Measurements from ENCODE around the gene ATP8B4. TPM values are rescaled to one million over a fixed set of nuclear protein-coding genes. Genes with fewer than 3 reads are reported as not detected.

Gene ATP8B4
- total and polyA plus RNA-seq, 10 of the 15 experiments (the other 5 are each of a cell fraction or from before 2014, with no cell fraction given): 0.02 to 0.94 (median 0.19) TPM

DNA sequence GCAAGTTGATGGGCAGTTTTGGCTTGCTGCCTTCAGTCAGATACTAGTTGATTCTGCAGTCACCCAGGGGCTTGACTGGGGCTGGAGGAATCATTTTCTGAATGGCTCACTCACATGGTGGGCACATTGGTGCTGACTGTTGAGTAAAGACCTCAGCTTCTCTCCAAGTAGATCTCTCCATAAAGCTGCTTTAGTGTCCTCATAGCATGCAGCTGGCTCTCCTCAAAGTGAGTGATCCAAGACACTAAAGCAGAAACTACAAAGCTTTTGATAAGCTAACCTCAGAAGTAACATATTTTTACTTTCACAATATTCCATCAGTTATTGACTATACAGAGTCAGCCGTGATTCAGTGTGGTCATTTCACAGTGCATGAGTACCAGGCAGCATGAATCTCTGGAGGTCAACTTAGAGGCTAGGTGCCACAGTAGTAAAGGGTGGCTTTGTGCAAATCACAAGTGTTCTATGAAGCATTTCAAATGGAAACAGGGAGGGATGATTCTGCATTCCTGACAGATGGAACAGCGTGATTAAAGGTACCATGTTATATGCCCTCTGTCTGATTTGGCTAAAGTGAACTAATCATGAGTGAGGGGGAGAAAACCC is 24.3 kb upstream of the ATP8B4 start:
- RAD21 ChIA-PET (ENCODE audit: unreplicated experiment): interaction anchor here (1.0 to 1.5 kb wide), 3 partner anchors 91 to 908 kb away, joined by 3 to 5 read pairs (median 3); no protein-coding TSS in a partner anchor
- no peak for FAIRE-seq

More for the DNA sequence above, 24.3 kb upstream of the ATP8B4 start:
- ATAC-seq (no peak), DNase-seq (ENCODE audit: low read depth, low spot score) (no peak)
- no peaks in the 10 kb centered on the region for H3K36me3 ChIP-seq (ENCODE audit: control insufficient read depth in 2 of 2, insufficient read depth in 2 of 2, low read length in 1 of 2)
- ChIA-PET POLR2A (no interaction called here), CTCF (interaction anchor here (1.0 to 4.5 kb wide), 6 partner anchors 22 to 1791 kb away, joined by 3 to 17 read pairs (median 6); partner anchors contain the start of gene FGF7), SMC1A (ENCODE audit: uncharacterized antibody, unreplicated experiment) (interaction anchor here (0.8 to 1.0 kb wide), 2 partner anchors 66 to 778 kb away, joined by 3 read pairs; no protein-coding TSS in a partner anchor)
- H3K27ac ChIP-seq (ENCODE audit: control insufficient read depth, insufficient read depth): no peak overlapping the region
- in situ Hi-C loops (cut with MboI): loop anchor here (5.0 to 10.0 kb wide), 4 partner anchors 719 to 1789 kb away; partner anchors contain the start of gene FGF7
- no peaks in the 10 kb centered on the region for H3K79me2 ChIP-seq (ENCODE audit: control insufficient read depth, insufficient read depth, low read length)
- no peak overlapping the region for H2AFZ ChIP-seq (ENCODE audit: control insufficient read depth, low read depth, low read length)
- H3K4me1 ChIP-seq (ENCODE audit: control insufficient read depth, insufficient read depth, low read length): no peaks in the 10 kb centered on the region
- no peaks in the 10 kb centered on the region for H3K9me3 ChIP-seq (replicated peaks; ENCODE audit: control insufficient read depth, insufficient read depth, low read length)
- no peaks in the 10 kb centered on the region; a peak in 1 of 4 replicates for H3K27me3 ChIP-seq (replicated peaks in 1 of 2; ENCODE audit: control insufficient read depth in 2 of 2, insufficient read depth in 2 of 2, low read length in 1 of 2)
- H3K4me3 ChIP-seq: no peak overlapping the region
- H3K9ac ChIP-seq (ENCODE audit: control insufficient read depth, insufficient read depth, low read length): no peak overlapping the region
- H3K4me2 ChIP-seq (ENCODE audit: control insufficient read depth, insufficient read depth): no peak overlapping the region
- BruUV-seq (replicated peaks): no TSS peak
- no peaks in the 10 kb centered on the region for H4K20me1 ChIP-seq (ENCODE audit: control insufficient read depth, insufficient read depth)
- 63% methylated on average over 2 of the region's 2 CpGs for WGBS (ENCODE audit: insufficient coverage, insufficient replicate concordance, low lambda C conversion rate, missing lambda C conversion rate)
- TF ChIP-seq MTA2 (IDR thresholded peaks at IDR 0.05; ENCODE audit: low read depth): no peak
- no peak for TF ChIP-seq FOXK2 (IDR thresholded peaks at IDR 0.05)
- TF ChIP-seq SMARCA5 (IDR thresholded peaks at IDR 0.05): no peak
- TF ChIP-seq, protein P1, sequence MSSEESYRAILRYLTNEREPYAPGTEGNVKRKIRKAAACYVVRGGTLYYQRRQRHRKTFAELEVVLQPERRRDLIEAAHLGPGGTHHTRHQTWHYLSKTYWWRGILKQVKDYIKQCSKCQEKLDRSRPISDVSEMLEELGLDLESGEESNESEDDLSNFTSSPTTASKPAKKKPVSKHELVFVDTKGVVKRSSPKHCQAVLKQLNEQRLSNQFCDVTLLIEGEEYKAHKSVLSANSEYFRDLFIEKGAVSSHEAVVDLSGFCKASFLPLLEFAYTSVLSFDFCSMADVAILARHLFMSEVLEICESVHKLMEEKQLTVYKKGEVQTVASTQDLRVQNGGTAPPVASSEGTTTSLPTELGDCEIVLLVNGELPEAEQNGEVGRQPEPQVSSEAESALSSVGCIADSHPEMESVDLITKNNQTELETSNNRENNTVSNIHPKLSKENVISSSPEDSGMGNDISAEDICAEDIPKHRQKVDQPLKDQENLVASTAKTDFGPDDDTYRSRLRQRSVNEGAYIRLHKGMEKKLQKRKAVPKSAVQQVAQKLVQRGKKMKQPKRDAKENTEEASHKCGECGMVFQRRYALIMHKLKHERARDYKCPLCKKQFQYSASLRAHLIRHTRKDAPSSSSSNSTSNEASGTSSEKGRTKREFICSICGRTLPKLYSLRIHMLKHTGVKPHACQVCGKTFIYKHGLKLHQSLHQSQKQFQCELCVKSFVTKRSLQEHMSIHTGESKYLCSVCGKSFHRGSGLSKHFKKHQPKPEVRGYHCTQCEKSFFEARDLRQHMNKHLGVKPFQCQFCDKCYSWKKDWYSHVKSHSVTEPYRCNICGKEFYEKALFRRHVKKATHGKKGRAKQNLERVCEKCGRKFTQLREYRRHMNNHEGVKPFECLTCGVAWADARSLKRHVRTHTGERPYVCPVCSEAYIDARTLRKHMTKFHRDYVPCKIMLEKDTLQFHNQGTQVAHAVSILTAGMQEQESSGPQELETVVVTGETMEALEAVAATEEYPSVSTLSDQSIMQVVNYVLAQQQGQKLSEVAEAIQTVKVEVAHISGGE (CRISPR knock-in tag; IDR thresholded peaks at IDR 0.05): no peak
- no peak for TF ChIP-seq BRCA1 (IDR thresholded peaks at IDR 0.05; ENCODE audit: low read depth, low read length)
- intact Hi-C loops (cut with micrococcal nuclease; ENCODE audit: unreplicated experiment): no loop called here

Data from GM12878 (cell line).